ENCODE data around the gene CEL. TPM values are rescaled to one million over a fixed set of nuclear protein-coding genes. Genes with fewer than 3 reads are reported as not detected.

The CEL gene
- total and polyA plus RNA-seq, 2 donors (not counting 3 experiments of a cell fraction or from before 2014, with no cell fraction given): 0.92 to 1.1 TPM

DNA sequence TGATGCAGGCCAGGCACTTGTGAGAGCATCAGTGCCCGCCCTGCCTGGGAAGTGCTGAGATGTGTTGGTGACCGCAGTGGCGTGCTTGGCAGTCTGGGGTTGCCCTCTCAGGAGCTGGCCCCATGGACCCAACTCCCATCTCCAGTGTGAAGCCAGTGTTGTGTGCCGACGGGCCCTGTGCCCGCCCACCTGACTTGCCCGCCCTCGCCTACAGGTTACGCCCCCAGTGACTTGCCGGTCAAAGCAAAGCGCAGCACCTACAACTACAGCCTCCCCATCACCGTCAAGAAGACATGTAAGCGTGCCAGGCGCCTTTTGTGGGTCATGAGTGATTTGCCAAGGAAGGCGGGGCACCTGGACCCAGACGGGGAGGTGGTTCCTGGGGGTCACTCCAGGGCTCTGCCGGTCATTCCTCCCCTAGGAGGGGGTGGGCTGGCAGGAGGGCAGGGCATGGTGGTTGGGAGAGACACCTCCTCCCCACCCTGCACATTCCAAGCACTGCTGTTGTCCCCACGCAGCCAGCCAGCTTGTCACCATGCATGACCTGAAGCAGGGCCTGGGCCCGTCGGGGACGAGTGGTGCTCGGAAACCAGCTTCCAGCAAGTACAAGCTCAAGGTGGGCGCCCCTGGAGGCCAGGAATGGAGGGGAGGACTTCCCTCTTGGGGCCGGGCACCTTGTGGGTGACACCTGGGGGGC is 7.4 kb upstream of the CEL start:
- Histone ChIP-seq H4K20me1 (replicated peaks; ENCODE audit: control insufficient read depth, extremely low read depth, insufficient read depth, low read length) (no peaks in the 10 kb centered on the region), H3K9ac (replicated peaks; ENCODE audit: extremely low read depth, insufficient read depth, low read length) (no peak overlapping the region), H2AFZ (ENCODE audit: low read depth, low read length) (no peak overlapping the region), H3K4me2 (ENCODE audit: insufficient read depth, low read length) (no peak overlapping the region), H3K27ac (ENCODE audit: insufficient read depth, low read depth, low read length) (no peak overlapping the region), H3K27me3 (ENCODE audit: control insufficient read depth in 2 of 2, insufficient read depth in 2 of 2, low read length in 2 of 2) (no peaks in the 10 kb centered on the region), H3K9me3 (replicated peaks; ENCODE audit: control insufficient read depth, insufficient read depth, low read length) (no peaks in the 10 kb centered on the region), H3K9me1 (replicated peaks; ENCODE audit: control insufficient read depth, extremely low read depth, insufficient read depth, low read length) (no peaks in the 10 kb centered on the region), H3K4me3 (replicated peaks in 1 of 3; ENCODE audit: insufficient read depth in 1 of 3, low read depth in 1 of 3, low read length in 3 of 3) (no peak overlapping the region), H3K4me1 (ENCODE audit: control insufficient read depth, extremely low read depth, insufficient read depth, low read length) (no peaks in the 10 kb centered on the region), H3K36me3 (ENCODE audit: control insufficient read depth in 2 of 2, extremely low read depth in 1 of 2, insufficient read depth in 2 of 2, low read length in 2 of 2) (peaks cover 0 to 43% of the 10 kb centered on the region in 2 experiments), H3K79me2 (ENCODE audit: control insufficient read depth, insufficient read depth, low read length) (no peaks in the 10 kb centered on the region)
- intact Hi-C loops (cut with micrococcal nuclease) (no loop called here), dilution Hi-C loops (cut with MboI; ENCODE audit: extremely low pct_ligation_motif_present, low sequenced_read_pairs) (no loop called here)
- POLR2A ChIA-PET: interaction anchor here (1.6 kb wide), 1 partner anchor 24 kb away, joined by 3 read pairs; no protein-coding TSS in a partner anchor
- DNase-seq (ENCODE audit: low read depth, low spot score) (no peak), FAIRE-seq (no peak)
- TF ChIP-seq MYC (IDR thresholded peaks at IDR 0.05; ENCODE audit: low read depth, low read length): no peak
- TF ChIP-seq POLR2AphosphoS5 (IDR thresholded peaks at IDR 0.05; ENCODE audit: insufficient read depth, low read depth, low read length): no peak
- no peak for TF ChIP-seq FOS (IDR thresholded peaks at IDR 0.05; ENCODE audit: borderline replicate concordance, insufficient read depth, low read length)
- no peak for TF ChIP-seq POLR2A (IDR thresholded peaks at IDR 0.05; ENCODE audit: low read depth, low read length)
- TF ChIP-seq, protein P1, sequence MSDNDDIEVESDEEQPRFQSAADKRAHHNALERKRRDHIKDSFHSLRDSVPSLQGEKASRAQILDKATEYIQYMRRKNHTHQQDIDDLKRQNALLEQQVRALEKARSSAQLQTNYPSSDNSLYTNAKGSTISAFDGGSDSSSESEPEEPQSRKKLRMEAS (IDR thresholded peaks at IDR 0.05; ENCODE audit: insufficient read depth, insufficient read length): no peak
- no peak for TF ChIP-seq EZH2 (IDR thresholded peaks at IDR 0.05; ENCODE audit: borderline replicate concordance, low read depth, low read length, severe bottlenecking)
- no peak for TF ChIP-seq GATA2 (IDR thresholded peaks at IDR 0.05; ENCODE audit: insufficient read depth, insufficient read length, low read depth, low read length)
- TF ChIP-seq CTCF (IDR thresholded peaks at IDR 0.05; ENCODE audit: extremely low read depth in 1 of 2, insufficient read depth in 1 of 2, low read depth in 1 of 2, low read length in 2 of 2): no peak
- TF ChIP-seq JUN (IDR thresholded peaks at IDR 0.05; ENCODE audit: borderline replicate concordance, insufficient read depth, insufficient read length, low read depth): no peak
- BruUV-seq (replicated peaks): no TSS peak
- CTCF ChIA-PET: no interaction called here

All from endothelial cell of umbilical vein (primary cell).